Large intestine (tissue), 3 donors: ENCODE measurements around the gene MORC2. TPM values are rescaled to one million over a fixed set of nuclear protein-coding genes. Genes with fewer than 3 reads are reported as not detected.

ENCODE experiments used
- DNase-seq, 2 donors: peaks; one replicate each; pipeline versions ENCODE4 v3.0.0 to v3.0.0-alpha.2; 2013
- H3K27ac ChIP-seq: one replicate; pipeline ENCODE4 v1.5.1; 2013; ENCODE audit warnings: low read length
- H3K27me3 ChIP-seq: 2 replicates; pipeline ENCODE4 v1.6.1; 2013; ENCODE audit warnings: low read length; ENCODE audit not compliant: control insufficient read depth, insufficient read depth
- H3K36me3 ChIP-seq: 2 replicates; pipeline ENCODE4 v1.6.1; 2013; ENCODE audit warnings: low read length; ENCODE audit not compliant: control insufficient read depth, insufficient read depth
- H3K4me1 ChIP-seq: one replicate; pipeline ENCODE4 v1.6.1; 2013; ENCODE audit warnings: low read length; ENCODE audit not compliant: control insufficient read depth, insufficient read depth
- H3K4me3 ChIP-seq: one replicate; pipeline ENCODE4 v1.5.1; 2013; ENCODE audit warnings: low read length
- H3K9me3 ChIP-seq: one replicate; pipeline ENCODE4 v1.6.1; 2013; ENCODE audit warnings: mild to moderate bottlenecking, low read depth, low read length, moderate library complexity; ENCODE audit not compliant: control insufficient read depth
- WGBS: methylation state at CpG from one replicate; pipeline ENCODE4 v1.1.5; 2013; ENCODE audit warnings: low lambda C conversion rate; ENCODE audit not compliant: insufficient coverage; 5-methylcytosine and 5-hydroxymethylcytosine counted together
- polyA plus RNA-seq: library from polyadenylated mRNA; unstranded; fragments of 120-200 nt; gene quantifications from one replicate; pipeline ENCODE4 v1.2.1, GENCODE V29; 2013

MORC2 gene
- polyA plus RNA-seq, 1 donor = 28.2 TPM

- Histone ChIP-seq H3K27ac (no peak overlapping the region), H3K4me1 (no peaks in the 10 kb centered on the region), H3K36me3 (no peaks in the 10 kb centered on the region), H3K27me3 (no peaks in the 10 kb centered on the region), H3K4me3 (no peak overlapping the region), H3K9me3 (no peaks in the 10 kb centered on the region)
- no peak for DNase-seq
- WGBS = no CpG with 5 or more reads among the region's 4 CpGs
These were observed 17.1 kb upstream of the MORC2 start for GRCh38 chr22:30985561-30986208.

GRCh38 chr22:30984317-30984716 is 15.7 kb upstream of the MORC2 start:
- Histone ChIP-seq H3K36me3 (no peaks in the 10 kb centered on the region), H3K9me3 (no peaks in the 10 kb centered on the region), H3K4me1 (no peaks in the 10 kb centered on the region), H3K4me3 (no peak overlapping the region), H3K27ac (peak overlapping the region; percentile 10), H3K27me3 (no peaks in the 10 kb centered on the region)
- DNase-seq = peak; percentile 41 to 79
- 60% methylated on average over 1 of the region's 2 CpGs for WGBS

- no peaks in the 10 kb centered on the region for H3K27me3 ChIP-seq
- no peaks in the 10 kb centered on the region for H3K36me3 ChIP-seq
- 100% methylated on average over 2 of the region's 2 CpGs for WGBS
- no peak overlapping the region for H3K27ac ChIP-seq
- no peaks in the 10 kb centered on the region for H3K4me1 ChIP-seq
- no peak overlapping the region for H3K4me3 ChIP-seq
- no peak for DNase-seq
- H3K9me3 ChIP-seq = peaks cover 11% of the 10 kb centered on the region
These were observed 13.9 kb upstream of the MORC2 start for GRCh38 chr22:30982512-30982911.

- DNase-seq = peak in 1 of 2 donors; percentile 28
- Histone ChIP-seq H3K27me3 (no peaks in the 10 kb centered on the region), H3K4me3 (no peak overlapping the region), H3K36me3 (peaks cover 8% of the 10 kb centered on the region), H3K9me3 (peaks cover 17% of the 10 kb centered on the region), H3K4me1 (no peaks in the 10 kb centered on the region), H3K27ac (no peak overlapping the region)
- WGBS = no CpG with 5 or more reads among the region's 3 CpGs
These were observed 11.4 kb upstream of the MORC2 start for GRCh38 chr22:30979932-30980331.

- H3K4me1 ChIP-seq = no peaks in the 10 kb centered on the region
- no peak overlapping the region for H3K27ac ChIP-seq
- no peaks in the 10 kb centered on the region for H3K27me3 ChIP-seq
- H3K9me3 ChIP-seq = peaks cover 23% of the 10 kb centered on the region
- no CpG with 5 or more reads among the region's 3 CpGs for WGBS
- peaks cover 23% of the 10 kb centered on the region for H3K36me3 ChIP-seq
- no peak overlapping the region for H3K4me3 ChIP-seq
- no peak for DNase-seq
These were observed 9.9 kb upstream of the MORC2 start for GRCh38 chr22:30978304-30978962.

- Histone ChIP-seq H3K4me1 (peaks cover 10% of the 10 kb centered on the region), H3K4me3 (peak overlapping the region; percentile 84)
- no CpG with 5 or more reads among the region's 3 CpGs for WGBS
These were observed 1.8 kb upstream of the MORC2 start for GRCh38 chr22:30970356-30970746.

GRCh38 chr22:30969532-30970355 is 1.2 kb upstream of the MORC2 start:
- Histone ChIP-seq H3K4me1 (peaks cover 10% of the 10 kb centered on the region), H3K9me3 (peaks cover 16% of the 10 kb centered on the region), H3K27me3 (no peaks in the 10 kb centered on the region), H3K4me3 (peak overlapping the region; percentile 84), H3K27ac (peak overlapping the region; percentile 90), H3K36me3 (peaks cover 34% of the 10 kb centered on the region)
- no CpG with 5 or more reads among the region's 49 CpGs for WGBS
- peak in 1 of 2 donors; percentile 26 for DNase-seq

More at GRCh38 chr22:30970356-30970746, 1.8 kb upstream of the MORC2 start:
- Histone ChIP-seq H3K27me3 (no peaks in the 10 kb centered on the region), H3K9me3 (peaks cover 19% of the 10 kb centered on the region), H3K36me3 (peaks cover 40% of the 10 kb centered on the region), H3K27ac (no peak overlapping the region)
- DNase-seq = no peak

GRCh38 chr22:30968924-30969531 is 454 bp upstream of the MORC2 start, which contains the start of gene TUG1:
Gene TUG1 (plus strand): TSS chr22:30969265.
- peak within 1 kb of the TSS; percentile 84 for H3K4me3 ChIP-seq
- H3K36me3 ChIP-seq = peaks cover 27% of the 10 kb centered on the region
- H3K9me3 ChIP-seq = peaks cover 16% of the 10 kb centered on the region
- H3K27ac ChIP-seq = peak within 1 kb of the TSS; percentile 90
- WGBS = no CpG with 5 or more reads among the region's 67 CpGs
- peaks cover 10% of the 10 kb centered on the region for H3K4me1 ChIP-seq
- peak; percentile 99 to 100 for DNase-seq
- no peaks in the 10 kb centered on the region for H3K27me3 ChIP-seq

- no peaks in the 10 kb centered on the region for H3K36me3 ChIP-seq
- no peak overlapping the region for H3K4me3 ChIP-seq
- H3K27ac ChIP-seq = no peak overlapping the region
- peaks cover 4% of the 10 kb centered on the region for H3K4me1 ChIP-seq
- H3K27me3 ChIP-seq = no peaks in the 10 kb centered on the region
- H3K9me3 ChIP-seq = peaks cover 11% of the 10 kb centered on the region
- DNase-seq = no peak
- 80% methylated on average over 1 of the region's 4 CpGs for WGBS
These were observed 3.7 kb downstream of the MORC2 start for GRCh38 chr22:30964858-30965257.

GRCh38 chr22:30955153-30955552 is 13.4 kb downstream of the MORC2 start:
- Histone ChIP-seq H3K36me3 (peaks cover 25% of the 10 kb centered on the region), H3K4me1 (no peaks in the 10 kb centered on the region), H3K27ac (no peak overlapping the region), H3K27me3 (no peaks in the 10 kb centered on the region), H3K9me3 (no peaks in the 10 kb centered on the region), H3K4me3 (no peak overlapping the region)
- WGBS = no CpG with 5 or more reads among the region's 4 CpGs
- DNase-seq = no peak
